Measurements from ENCODE around the gene PPM1L.

- no peak for TF ChIP-seq SMAD1 (IDR thresholded peaks at IDR 0.05; ENCODE audit: low read depth, partially characterized antibody)
- no peak for TF ChIP-seq ESRRA (IDR thresholded peaks at IDR 0.05; ENCODE audit: low read length)
- no peak for TF ChIP-seq NFIC (IDR thresholded peaks at IDR 0.05; ENCODE audit: low read depth, low read length)
- no peak for TF ChIP-seq IKZF1 (conservative IDR thresholded peaks at IDR 0.05)
Observed at GRCh38 chr3:160927620-160928019, 171.6 kb downstream of the PPM1L start.

Data from GM12878 (cell line).